ENCODE data around the gene CAMK2G.

DNA sequence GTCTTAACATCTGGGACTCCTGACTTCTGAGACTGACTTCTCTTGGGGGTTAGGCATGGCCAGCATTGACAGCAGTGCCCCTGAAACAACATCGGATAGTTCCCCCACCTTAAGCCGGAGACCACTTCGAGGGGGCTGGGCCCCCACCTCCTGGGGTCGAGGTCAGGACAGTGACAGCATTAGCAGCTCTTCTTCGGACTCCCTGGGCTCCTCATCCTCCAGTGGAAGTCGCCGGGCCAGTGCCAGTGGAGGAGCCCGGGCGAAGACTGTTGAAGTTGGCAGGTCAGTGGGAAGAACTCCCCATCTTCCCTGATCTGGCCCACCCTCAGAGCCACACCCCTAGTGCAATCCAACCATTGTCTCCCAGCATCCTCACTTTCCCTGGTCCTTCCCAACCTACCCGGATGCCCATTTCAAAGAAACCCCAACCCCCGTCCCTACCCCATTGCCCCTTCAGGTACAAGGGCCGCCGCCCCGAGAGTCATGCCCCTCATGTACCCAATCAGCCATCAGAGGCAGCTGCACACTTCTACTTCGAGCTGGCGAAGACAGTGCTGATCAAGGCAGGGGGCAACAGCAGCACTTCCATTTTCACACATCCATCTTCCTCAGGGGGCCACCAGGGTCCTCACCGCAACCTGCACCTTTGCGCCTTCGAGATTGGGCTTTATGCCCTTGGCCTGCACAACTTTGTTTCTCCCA lies 76.9 kb downstream of the CAMK2G start:
- TF ChIP-seq, protein P1, sequence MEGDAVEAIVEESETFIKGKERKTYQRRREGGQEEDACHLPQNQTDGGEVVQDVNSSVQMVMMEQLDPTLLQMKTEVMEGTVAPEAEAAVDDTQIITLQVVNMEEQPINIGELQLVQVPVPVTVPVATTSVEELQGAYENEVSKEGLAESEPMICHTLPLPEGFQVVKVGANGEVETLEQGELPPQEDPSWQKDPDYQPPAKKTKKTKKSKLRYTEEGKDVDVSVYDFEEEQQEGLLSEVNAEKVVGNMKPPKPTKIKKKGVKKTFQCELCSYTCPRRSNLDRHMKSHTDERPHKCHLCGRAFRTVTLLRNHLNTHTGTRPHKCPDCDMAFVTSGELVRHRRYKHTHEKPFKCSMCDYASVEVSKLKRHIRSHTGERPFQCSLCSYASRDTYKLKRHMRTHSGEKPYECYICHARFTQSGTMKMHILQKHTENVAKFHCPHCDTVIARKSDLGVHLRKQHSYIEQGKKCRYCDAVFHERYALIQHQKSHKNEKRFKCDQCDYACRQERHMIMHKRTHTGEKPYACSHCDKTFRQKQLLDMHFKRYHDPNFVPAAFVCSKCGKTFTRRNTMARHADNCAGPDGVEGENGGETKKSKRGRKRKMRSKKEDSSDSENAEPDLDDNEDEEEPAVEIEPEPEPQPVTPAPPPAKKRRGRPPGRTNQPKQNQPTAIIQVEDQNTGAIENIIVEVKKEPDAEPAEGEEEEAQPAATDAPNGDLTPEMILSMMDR (IDR thresholded peaks at IDR 0.05), result no peak
- TF ChIP-seq POLR2A (IDR thresholded peaks at IDR 0.05), result no peak

Measured in right lobe of liver (tissue), 4 donors.